RCC 7860 (cell line): Measurements from ENCODE around the gene ARHGAP22.
A peak's percentile ranks its signal among the peaks of the same experiment; 100 is the strongest.

Experiments used
- DNase-seq: peaks from one replicate; pipeline ENCODE4 v3.0.0-alpha.2; 2015; ENCODE audit warnings: low spot score
- FAIRE-seq: peaks from 2 replicates; lab custom pipeline; 2012; peaks lifted over from hg19 to GRCh38; lab: Jason Lieb, UNC

The ARHGAP22 gene

GRCh38 chr10:48487244-48487643 is 117.6 kb downstream of the ARHGAP22 start:
- FAIRE-seq: no peak

DNA sequence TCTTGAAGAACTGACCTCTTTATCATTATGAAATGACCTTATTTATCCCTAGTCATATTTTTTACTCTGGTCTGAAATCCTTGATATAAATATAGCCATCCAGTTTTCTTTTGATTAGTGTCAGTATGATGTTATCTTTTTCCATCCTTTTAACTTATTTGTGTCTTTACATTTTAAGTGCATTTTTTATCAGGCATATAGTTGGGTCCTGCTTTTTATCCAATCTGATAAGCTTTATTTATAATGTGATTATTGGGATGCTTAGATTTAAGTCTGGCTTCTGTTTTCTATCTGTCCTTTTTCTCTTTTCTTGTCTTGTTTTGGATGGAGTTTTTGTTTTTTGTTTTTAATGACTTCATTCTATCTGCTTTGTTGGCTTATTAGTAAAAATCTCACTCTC is 119.2 kb downstream of the ARHGAP22 start:
- no peak for DNase-seq
- no peak for FAIRE-seq

More at GRCh38 chr10:48487244-48487643, 117.6 kb downstream of the ARHGAP22 start:
- no peak for DNase-seq

DNA sequence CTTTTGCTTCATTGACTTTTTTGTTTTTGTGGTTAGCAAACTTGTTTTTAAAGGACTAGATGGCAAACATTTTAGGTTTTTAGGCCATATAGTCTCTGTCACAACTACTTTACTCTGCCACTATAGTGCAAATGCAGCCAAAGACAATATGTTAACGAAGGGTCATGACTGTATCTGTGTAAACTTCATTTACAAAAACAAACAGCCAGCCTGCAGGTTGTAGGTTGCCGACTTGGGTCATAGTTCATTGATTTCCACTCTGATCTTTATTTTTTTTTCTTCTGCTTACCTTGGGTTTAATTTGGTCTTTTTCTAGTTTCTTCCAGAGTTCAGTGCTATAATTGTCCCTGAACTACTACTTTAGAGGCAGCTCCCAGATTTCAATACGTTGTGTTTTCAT is 120.0 kb downstream of the ARHGAP22 start:
- FAIRE-seq: no peak
- no peak for DNase-seq

DNA sequence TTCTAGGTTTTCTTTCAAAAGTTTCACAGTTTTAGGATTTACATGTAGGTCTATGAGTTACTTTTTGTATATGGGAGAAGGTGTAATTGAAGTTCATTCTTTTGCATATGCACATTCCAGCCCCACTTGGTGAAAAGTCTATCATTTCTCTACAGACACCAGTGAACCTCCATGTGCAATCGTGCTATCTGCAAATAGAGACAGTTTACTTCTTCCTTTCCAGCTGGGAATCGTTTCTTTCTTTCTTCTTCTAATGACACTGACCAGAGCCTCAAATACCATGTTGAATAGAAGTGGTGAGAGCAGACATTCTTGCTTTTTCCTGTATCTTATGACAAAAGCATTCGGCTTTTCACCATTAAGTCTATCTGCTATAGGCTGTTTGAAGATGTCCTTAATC is 122.7 kb downstream of the ARHGAP22 start:
- no peak for DNase-seq
- no peak for FAIRE-seq

GRCh38 chr10:48481385-48481784 is 123.5 kb downstream of the ARHGAP22 start:
- no peak for DNase-seq
- no peak for FAIRE-seq

DNA sequence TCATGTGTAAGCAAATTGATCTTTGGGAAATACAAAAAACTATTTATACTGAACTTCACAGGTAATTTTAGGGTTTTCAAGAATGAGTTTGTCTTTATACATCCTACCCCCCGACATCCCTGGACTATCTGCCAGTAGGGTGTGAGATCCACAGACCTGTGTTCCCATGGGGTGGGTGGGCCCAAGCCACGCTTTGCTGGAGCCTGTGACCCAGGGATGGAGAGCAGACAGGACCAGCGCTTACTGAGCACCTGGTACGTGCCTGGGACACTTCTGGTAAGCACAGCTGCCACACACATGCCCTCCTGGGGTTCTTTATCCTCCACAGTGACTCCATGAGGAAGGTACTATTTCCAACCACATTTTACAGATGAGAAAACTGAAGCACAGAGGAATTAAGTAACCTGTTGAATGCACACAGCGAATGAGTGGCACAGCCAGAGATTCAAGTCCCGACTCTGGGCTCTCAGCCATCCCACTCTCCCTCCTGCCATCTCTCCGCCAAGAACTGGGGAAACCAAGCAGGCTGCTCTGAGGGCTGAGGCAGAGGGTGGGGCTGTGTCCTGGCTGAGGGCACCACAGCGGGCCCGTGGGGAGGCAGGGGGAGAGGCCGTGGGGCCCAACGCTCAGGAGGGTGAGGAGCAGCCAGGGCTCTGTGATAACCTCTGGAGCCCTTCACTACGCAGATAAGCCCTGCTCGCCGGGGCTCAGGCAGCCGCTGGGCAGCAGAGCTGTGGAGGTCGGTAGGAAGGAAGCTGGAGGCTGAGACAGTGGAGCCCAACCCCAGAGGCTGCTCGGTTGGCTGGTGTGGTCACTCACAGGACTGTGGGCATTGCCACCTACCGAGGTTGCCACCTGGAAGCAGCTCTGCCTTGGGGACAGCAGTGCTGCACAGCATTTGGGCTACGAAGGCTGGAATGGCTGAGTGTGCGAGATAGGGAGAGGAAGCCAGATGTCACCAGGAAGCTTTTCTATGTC is 124.2 kb downstream of the ARHGAP22 start:
- no peak for DNase-seq
- FAIRE-seq: no peak

DNA sequence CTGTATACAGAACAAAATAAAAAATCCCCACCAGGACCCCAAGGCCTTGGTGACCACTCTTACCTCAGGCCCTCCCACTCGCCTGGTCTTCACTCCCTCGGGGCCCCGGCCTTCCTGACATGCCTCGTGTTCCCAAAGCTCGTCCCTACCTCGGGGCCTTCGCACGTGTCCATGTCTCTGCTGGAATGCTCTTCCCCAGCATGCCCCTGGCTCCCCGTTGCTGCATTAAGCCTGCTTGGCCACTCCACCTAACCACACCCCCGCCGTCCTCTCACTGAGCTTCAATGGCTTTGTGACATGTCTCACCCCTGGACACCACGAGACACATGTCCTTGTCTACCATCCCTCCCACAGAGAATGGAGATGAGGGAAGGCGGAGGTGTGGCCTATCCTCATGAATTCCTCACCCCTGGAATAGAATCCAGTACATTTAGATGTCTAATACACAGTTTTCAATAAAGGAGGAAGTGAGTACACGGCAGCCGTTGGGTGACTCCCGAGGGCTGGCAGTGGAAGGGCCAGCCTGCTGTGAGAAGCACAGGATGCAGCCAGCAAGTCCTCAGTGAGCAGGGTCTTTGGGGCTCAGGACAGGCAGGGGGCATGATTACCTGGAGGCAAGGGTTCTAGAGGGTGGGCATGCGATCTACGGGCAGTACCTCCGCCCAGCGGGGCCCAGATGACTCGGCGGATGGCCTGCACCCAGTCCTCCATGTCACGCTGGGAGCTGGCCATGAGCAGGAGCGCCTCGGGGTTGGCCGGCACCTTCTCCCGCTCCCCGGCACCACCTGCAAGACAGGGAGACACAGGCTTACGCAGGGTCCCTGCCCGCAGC is 125.7 kb downstream of the ARHGAP22 start:
- FAIRE-seq (no peak), DNase-seq (no peak)

DNA sequence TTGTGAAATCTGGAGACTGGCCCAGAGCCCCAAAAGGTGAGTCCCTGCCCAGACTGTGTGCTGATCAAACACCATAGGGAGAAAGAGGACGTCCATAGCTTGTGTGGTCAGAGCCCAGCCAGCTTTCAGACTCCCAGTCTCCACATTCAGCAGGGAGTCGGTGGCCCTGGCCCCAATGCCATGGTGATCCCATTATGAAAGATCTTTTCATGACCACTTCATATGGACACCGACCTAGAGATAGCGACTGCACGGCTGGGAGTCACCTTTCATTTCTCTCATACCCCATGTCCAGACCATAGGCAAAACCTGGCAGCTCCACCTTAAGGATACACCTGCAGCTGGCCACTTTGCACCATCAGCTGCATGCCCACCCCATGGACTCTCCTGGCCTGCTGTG is 126.4 kb downstream of the ARHGAP22 start:
- FAIRE-seq (no peak), DNase-seq (no peak)

- FAIRE-seq: no peak
- DNase-seq: no peak
These were observed 127.3 kb downstream of the ARHGAP22 start for GRCh38 chr10:48477616-48478015.

DNA sequence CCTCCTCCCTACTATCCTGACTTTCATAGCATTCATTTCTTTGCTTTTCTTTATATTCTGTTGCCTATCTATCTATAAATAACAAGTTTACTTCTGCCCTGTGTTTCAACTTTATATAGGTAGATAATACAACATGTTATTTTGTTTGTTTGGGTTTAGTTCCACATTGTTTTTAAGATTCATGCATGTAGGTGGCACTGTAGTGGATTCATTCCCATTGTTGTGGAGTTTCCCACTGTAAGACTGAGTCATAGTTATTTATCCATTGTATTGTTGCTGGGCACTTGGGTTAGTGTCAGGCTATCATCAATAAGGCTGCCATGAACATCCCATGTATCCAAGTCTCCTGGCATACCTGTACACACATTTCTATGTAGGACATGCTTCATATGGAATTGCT is 127.7 kb downstream of the ARHGAP22 start:
- DNase-seq (no peak), FAIRE-seq (no peak)

DNA sequence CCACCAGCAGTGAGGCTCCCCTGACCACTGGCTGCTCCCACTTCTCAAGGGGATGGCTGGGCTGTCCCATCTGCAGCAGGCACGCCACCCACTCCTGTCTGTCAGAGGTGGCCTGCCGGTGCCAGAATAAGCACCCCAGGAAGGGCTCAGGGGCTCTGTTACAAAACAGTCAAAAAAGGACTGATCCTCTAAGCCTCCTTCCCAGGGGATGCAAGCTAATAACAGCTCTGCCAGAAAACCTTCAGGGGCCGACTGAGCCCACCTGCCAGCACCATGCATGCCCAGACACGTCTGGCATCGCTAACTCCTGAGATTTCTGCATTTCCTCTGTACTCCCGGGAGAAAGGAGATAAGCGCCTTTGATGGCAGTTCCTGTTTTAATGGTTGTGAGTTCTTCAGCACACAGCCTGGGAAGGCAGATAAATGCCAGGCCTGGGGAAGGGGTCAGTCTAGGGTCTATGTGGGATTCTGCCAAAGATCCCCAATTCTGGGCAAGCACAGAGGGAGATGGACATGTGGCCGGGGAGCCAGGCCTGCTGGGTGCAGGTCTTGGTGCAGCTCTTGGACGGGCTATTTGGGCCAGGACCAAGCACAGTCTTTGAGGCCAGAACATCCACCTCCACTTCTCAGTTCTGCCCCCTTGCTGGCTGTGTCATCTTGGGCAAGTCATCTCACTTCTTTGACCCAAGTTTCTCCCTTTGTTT is 128.4 kb downstream of the ARHGAP22 start:
- DNase-seq: no peak
- no peak for FAIRE-seq

GRCh38 chr10:48475943-48476278 is 129.0 kb downstream of the ARHGAP22 start:
- no peak for FAIRE-seq
- no peak for DNase-seq

DNA sequence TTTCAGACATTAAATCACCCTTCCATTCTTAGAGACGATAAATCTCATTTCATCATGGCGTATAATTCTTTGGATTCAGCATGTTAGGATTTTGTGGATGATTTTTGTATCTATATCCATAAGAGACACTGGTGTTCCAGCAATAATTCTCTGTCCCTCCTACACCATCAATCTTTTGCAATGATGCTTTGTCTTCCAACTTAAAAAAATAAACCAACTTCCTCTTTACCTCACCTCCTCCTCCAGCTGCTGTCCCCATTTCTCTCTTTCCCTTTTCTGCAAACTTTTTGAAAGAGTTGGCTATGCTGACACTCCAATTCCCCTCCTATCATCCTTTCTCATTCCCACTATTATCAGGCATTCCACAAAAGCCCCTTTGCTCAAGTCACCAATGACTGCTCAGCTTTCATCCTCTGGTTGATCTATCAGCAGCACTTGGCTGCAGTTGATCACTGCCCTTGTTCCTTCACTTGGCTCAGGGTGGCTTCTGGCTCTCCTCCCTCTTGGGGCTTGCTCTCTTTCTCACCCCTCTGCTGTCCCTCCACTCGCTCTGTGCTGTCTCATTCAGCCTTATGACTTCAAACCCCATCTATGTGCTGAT is 130.0 kb downstream of the ARHGAP22 start:
- DNase-seq: no peak

GRCh38 chr10:48473704-48474103 is 131.2 kb downstream of the ARHGAP22 start:
- no peak for DNase-seq
- no peak for FAIRE-seq

More for the DNA sequence above, 130.0 kb downstream of the ARHGAP22 start:
- FAIRE-seq: no peak

DNA sequence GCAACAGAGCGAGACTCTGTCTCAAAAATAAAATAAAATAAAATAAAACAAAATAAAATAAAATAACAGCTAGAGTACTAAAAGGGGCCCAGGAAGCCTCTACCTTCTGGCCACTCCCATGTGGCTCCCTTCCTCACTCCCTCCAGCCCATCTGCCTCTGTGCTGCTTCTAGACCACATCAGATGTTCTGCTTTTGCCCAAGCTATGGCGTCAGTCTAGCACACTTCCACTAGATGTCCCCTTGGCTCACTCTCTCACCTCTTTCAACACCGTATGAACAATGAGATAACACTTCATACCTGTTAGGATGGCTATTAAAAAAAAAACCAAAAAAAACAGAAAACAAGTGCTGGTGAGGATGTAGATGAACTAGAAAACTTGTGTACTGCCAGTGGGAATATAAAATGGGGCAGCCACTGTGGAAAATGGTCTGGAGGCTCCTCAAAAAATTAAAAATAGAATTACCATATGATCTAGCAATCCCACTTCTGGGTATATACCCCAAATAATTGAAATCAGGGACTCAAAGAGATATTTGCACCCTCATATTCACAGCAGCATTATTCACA is 132.3 kb downstream of the ARHGAP22 start:
- DNase-seq (no peak), FAIRE-seq (no peak)

DNA sequence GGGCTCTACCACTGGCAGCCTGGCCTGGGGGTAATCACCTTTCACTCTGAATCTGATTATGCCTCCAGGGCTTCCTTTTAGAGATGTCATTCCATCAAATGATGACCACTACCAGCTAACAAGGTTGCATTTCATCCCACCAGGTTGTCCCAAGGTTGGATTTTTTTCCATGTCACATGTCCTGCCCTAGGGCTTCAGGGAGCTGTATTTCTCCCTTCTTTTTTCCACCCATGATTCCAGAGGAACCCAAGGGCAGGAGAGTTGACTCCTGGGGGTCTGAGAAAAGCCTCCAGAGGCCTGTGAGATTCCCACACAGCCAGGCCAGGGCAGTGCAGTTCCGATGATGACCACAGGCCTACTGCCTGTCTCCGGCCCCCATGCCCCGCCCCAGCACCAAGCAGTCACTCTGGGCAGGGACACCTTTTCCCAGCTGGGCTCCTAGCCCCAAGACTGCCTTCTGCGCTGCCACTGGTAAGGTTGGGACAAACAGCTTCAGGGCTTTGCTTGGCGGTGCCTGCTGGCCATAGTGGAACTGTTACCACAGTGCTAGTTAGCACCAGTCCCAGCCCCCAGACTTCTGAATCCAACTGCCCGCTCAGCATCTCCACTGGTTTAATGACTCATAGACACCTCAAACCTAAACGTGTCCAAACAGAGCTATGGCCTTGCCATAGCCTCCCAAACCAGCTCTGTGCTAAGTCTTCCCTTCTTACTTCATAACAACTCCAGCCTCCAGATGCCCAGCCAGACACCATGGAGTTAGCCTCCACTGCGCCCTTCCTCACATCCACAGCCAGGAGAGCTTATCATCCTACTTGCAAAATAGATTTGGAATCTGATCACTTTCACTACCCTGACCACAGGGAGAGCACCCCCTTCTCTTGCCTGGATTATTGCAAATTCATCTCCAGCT is 133.7 kb downstream of the ARHGAP22 start:
- no peak for FAIRE-seq
- DNase-seq: peak; percentile 13

- no peak for DNase-seq
- no peak for FAIRE-seq
These were observed 134.6 kb downstream of the ARHGAP22 start for GRCh38 chr10:48470115-48470892.

GRCh38 chr10:48469516-48470020 is 135.3 kb downstream of the ARHGAP22 start:
- FAIRE-seq (no peak), DNase-seq (no peak)
